Breast epithelium (tissue), 4 donors: ENCODE data around the gene PDCD7. TPM values are rescaled to one million over a fixed set of nuclear protein-coding genes. Genes with fewer than 3 reads are reported as not detected.
"Not testable (repeated sequence)": the region's sequence is repeated elsewhere in the genome, so short reads cannot be mapped to it uniquely, and the experiment has no call there.

Experiments used
- DNase-seq, 2 donors: peaks; one replicate each; pipeline ENCODE4 v3.0.0-alpha.2; 2019; ENCODE audit warnings: low spot score in 2 of 2
- H3K27ac ChIP-seq, 2 donors: fragments of 200-600 bp; sonication (generic) in 1 of 2; one replicate each; pipeline ENCODE4 v1.5.1; 2016 to 2019; ENCODE audit warnings: mild to moderate bottlenecking in 1 of 2
- H3K27me3 ChIP-seq, 2 donors: fragments of 200-600 bp; sonication (generic) in 1 of 2; one replicate each; pipeline versions ENCODE4 v1.5.1 to v1.6.0; 2017 to 2019; ENCODE audit warnings: control low read depth in 1 of 2, mild to moderate bottlenecking in 1 of 2
- H3K36me3 ChIP-seq: fragments of 200-600 bp; one replicate; pipeline ENCODE4 v1.5.1; 2019
- H3K4me1 ChIP-seq, 2 donors: fragments of 200-600 bp; sonication (generic); one replicate each; pipeline ENCODE4 v1.5.1; 2016 to 2019; ENCODE audit warnings: control low read depth in 1 of 2
- H3K4me3 ChIP-seq, 3 donors: fragments of 200-600 bp; sonication (generic); 1 replicate in 2 of 3; 2 replicates in 1 of 3; pipeline ENCODE4 v1.5.1; 2016 to 2019; ENCODE audit warnings: mild to moderate bottlenecking in 3 of 3, moderate library complexity in 2 of 3
- H3K9me3 ChIP-seq, 2 donors: fragments of 200-600 bp; sonication (generic) in 1 of 2; one replicate each; pipeline ENCODE4 v1.5.1; 2016 to 2019; ENCODE audit warnings: control low read depth in 1 of 2
- CTCF ChIP-seq, 3 donors: fragments of 450-650 bp; IDR thresholded peaks; one replicate each; pipeline ENCODE4 v1.5.1; 2016 to 2017; ENCODE audit warnings: antibody characterized with exemption in 3 of 3, mild to moderate bottlenecking in 3 of 3, moderate library complexity in 3 of 3
- POLR2A ChIP-seq: fragments of 450-650 bp; IDR thresholded peaks from one replicate; pipeline ENCODE4 v1.6.1; 2016; ENCODE audit warnings: antibody characterized with exemption, mild to moderate bottlenecking, moderate library complexity
- POLR2AphosphoS5 ChIP-seq, 3 donors: sonication (generic); formaldehyde crosslinking; IDR thresholded peaks; one replicate each; pipeline ENCODE4 v1.6.1; 2017; ENCODE audit warnings: antibody characterized with exemption in 3 of 3
- intact Hi-C: fragments of 100-400 bp; cut with DNase I; formaldehyde crosslinking; loops from one replicate; pipeline ENCODE4 v1.15.1; 2023; ENCODE audit warnings: low total_unique reads
- total RNA-seq, 3 donors: library from RNA; depleted of rRNA; stranded (reverse); fragments of >200 nt; gene quantifications; one replicate each; pipeline ENCODE4 v1.1.0, GENCODE V29; 2016

PDCD7 gene
- total RNA-seq, 3 donors from 2014 or later = 21.6 to 26.7 (median 24.4) TPM

- H3K36me3 ChIP-seq, DNase-seq, H3K27me3 ChIP-seq, H3K27ac ChIP-seq, H3K4me1 ChIP-seq, intact Hi-C loops, H3K9me3 ChIP-seq, H3K4me3 ChIP-seq: not testable (repeated sequence)
These were observed 3.5 kb upstream of the PDCD7 start for GRCh38 chr15:65137089-65137488.

- Histone ChIP-seq H3K36me3 (no peaks in the 10 kb centered on the region), H3K27me3 (no peaks in the 10 kb centered on the region), H3K4me3 (peak overlapping the region in 2 of 3 donors; percentile 80 to 81), H3K9me3 (peaks cover 4 to 8% of the 10 kb centered on the region in 2 donors), H3K27ac (no peak overlapping the region), H3K4me1 (peaks cover 0 to 10% of the 10 kb centered on the region in 2 donors)
- DNase-seq = no peak
- intact Hi-C loops = no loop called here
- TF ChIP-seq POLR2A = no peak
- TF ChIP-seq CTCF (IDR thresholded peaks at IDR 0.05) = no peak
- no peak for TF ChIP-seq POLR2AphosphoS5 (IDR thresholded peaks at IDR 0.05)
These were observed 930 bp upstream of the PDCD7 start for GRCh38 chr15:65134538-65134937.

- H3K4me3 ChIP-seq = peak overlapping the region; percentile 80 to 95 (median 81)
- DNase-seq = no peak
- no peak for TF ChIP-seq POLR2A
- TF ChIP-seq POLR2AphosphoS5 (IDR thresholded peaks at IDR 0.05) = peak in 1 of 3 donors; percentile 10
- H3K27ac ChIP-seq = peak overlapping the region; percentile 86 to 87
- H3K4me1 ChIP-seq = peaks cover 0 to 10% of the 10 kb centered on the region in 2 donors
- intact Hi-C loops = no loop called here
- no peaks in the 10 kb centered on the region for H3K36me3 ChIP-seq
- H3K27me3 ChIP-seq = no peaks in the 10 kb centered on the region
- peaks cover 4 to 8% of the 10 kb centered on the region in 2 donors for H3K9me3 ChIP-seq
These were observed 595 bp downstream of the PDCD7 start for GRCh38 chr15:65132878-65133547.

- Histone ChIP-seq H3K27me3 (no peaks in the 10 kb centered on the region), H3K27ac (no peak overlapping the region), H3K4me3 (no peak overlapping the region), H3K4me1 (peaks cover 0 to 10% of the 10 kb centered on the region in 2 donors), H3K9me3 (no peaks in the 10 kb centered on the region), H3K36me3 (no peaks in the 10 kb centered on the region)
- no peak for DNase-seq
- no peak for TF ChIP-seq CTCF (IDR thresholded peaks at IDR 0.05)
- TF ChIP-seq POLR2A = no peak
- TF ChIP-seq POLR2AphosphoS5 (IDR thresholded peaks at IDR 0.05) = no peak
- intact Hi-C loops = no loop called here
These were observed 2.7 kb downstream of the PDCD7 start for GRCh38 chr15:65130941-65131340.

GRCh38 chr15:65115542-65115941, 18.1 kb downstream of the PDCD7 start:
- Histone ChIP-seq H3K9me3 (no peaks in the 10 kb centered on the region), H3K4me3 (no peak overlapping the region), H3K27me3 (no peaks in the 10 kb centered on the region), H3K27ac (no peak overlapping the region), H3K4me1 (no peaks in the 10 kb centered on the region), H3K36me3 (peaks cover 4% of the 10 kb centered on the region)
- DNase-seq = no peak
- TF ChIP-seq CTCF (IDR thresholded peaks at IDR 0.05) (no peak), POLR2AphosphoS5 (IDR thresholded peaks at IDR 0.05) (no peak), POLR2A (no peak)
- intact Hi-C loops = no loop called here

GRCh38 chr15:65115086-65115485, 18.5 kb downstream of the PDCD7 start, which contains the start of gene UBAP1L:
Gene UBAP1L, minus strand, starts transcription at chr15:65115200. Its CDS starts 8,985 bp downstream, at chr15:65106215.
- intact Hi-C loops = no loop called here
- peaks cover 4% of the 10 kb centered on the region for H3K36me3 ChIP-seq

More at GRCh38 chr15:65115086-65115485, 18.5 kb downstream of the PDCD7 start, which contains the start of gene UBAP1L:
- DNase-seq = no peak
- Histone ChIP-seq H3K4me1 (no peaks in the 10 kb centered on the region), H3K9me3 (no peaks in the 10 kb centered on the region), H3K4me3 (no peak within 1 kb of the TSS), H3K27ac (no peak within 1 kb of the TSS), H3K27me3 (no peaks in the 10 kb centered on the region)
- TF ChIP-seq CTCF (IDR thresholded peaks at IDR 0.05) (no peak), POLR2A (no peak), POLR2AphosphoS5 (IDR thresholded peaks at IDR 0.05) (no peak)
